ENCODE data around the gene UGP2. TPM values are rescaled to one million over a fixed set of nuclear protein-coding genes. Genes with fewer than 3 reads are reported as not detected.

UGP2 gene
- total RNA-seq, 1 experiment from 2014 or later = 76.1 TPM

DNA sequence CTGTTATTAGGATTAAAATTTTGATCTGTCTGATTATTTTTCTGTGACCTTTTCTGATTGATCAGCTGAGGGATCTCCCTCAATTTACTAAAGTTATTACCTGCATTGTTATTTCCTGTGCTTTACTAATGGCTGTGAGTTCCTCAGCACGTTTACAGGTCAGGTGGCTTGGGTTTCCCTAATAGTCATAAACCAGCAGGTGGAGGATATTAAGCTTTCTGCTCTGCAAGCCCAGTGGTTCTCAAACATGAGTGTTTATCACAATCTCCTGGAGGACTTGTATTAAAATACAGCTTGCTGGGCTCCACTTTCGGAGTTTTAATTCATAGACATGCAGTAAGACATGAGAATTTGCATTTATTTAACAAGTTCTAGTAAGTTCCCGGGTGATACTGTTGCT lies 22.4 kb upstream of the UGP2 start:
- ChIA-PET POLR2A (no interaction called here), CTCF (no interaction called here)
- no peak for DNase-seq (ENCODE audit: low read depth, low spot score)
- ATAC-seq = no peak
- no peaks in the 10 kb centered on the region for H3K9me3 ChIP-seq (ENCODE audit: control insufficient read depth, insufficient read depth, low read depth, low read length)
- in situ Hi-C loops (cut with HindIII; ENCODE audit: low pct_unique_long_range_greater_than_20kb, low sequenced_read_pairs) = no loop called here
- TF ChIP-seq, protein P1, sequence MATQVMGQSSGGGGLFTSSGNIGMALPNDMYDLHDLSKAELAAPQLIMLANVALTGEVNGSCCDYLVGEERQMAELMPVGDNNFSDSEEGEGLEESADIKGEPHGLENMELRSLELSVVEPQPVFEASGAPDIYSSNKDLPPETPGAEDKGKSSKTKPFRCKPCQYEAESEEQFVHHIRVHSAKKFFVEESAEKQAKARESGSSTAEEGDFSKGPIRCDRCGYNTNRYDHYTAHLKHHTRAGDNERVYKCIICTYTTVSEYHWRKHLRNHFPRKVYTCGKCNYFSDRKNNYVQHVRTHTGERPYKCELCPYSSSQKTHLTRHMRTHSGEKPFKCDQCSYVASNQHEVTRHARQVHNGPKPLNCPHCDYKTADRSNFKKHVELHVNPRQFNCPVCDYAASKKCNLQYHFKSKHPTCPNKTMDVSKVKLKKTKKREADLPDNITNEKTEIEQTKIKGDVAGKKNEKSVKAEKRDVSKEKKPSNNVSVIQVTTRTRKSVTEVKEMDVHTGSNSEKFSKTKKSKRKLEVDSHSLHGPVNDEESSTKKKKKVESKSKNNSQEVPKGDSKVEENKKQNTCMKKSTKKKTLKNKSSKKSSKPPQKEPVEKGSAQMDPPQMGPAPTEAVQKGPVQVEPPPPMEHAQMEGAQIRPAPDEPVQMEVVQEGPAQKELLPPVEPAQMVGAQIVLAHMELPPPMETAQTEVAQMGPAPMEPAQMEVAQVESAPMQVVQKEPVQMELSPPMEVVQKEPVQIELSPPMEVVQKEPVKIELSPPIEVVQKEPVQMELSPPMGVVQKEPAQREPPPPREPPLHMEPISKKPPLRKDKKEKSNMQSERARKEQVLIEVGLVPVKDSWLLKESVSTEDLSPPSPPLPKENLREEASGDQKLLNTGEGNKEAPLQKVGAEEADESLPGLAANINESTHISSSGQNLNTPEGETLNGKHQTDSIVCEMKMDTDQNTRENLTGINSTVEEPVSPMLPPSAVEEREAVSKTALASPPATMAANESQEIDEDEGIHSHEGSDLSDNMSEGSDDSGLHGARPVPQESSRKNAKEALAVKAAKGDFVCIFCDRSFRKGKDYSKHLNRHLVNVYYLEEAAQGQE (IDR thresholded peaks at IDR 0.05; ENCODE audit: insufficient read depth in 1 of 2, low read depth in 2 of 2, low read length in 1 of 2) = no peak
- TF ChIP-seq POLR2AphosphoS5 (IDR thresholded peaks at IDR 0.05; ENCODE audit: low read depth, low read length) (no peak), SIN3A (IDR thresholded peaks at IDR 0.05; ENCODE audit: borderline replicate concordance, insufficient read depth, low read depth, low read length) (no peak), TCF7L2 (IDR thresholded peaks at IDR 0.05; ENCODE audit: low read depth, low read length) (no peak)
- TF ChIP-seq, protein P2, sequence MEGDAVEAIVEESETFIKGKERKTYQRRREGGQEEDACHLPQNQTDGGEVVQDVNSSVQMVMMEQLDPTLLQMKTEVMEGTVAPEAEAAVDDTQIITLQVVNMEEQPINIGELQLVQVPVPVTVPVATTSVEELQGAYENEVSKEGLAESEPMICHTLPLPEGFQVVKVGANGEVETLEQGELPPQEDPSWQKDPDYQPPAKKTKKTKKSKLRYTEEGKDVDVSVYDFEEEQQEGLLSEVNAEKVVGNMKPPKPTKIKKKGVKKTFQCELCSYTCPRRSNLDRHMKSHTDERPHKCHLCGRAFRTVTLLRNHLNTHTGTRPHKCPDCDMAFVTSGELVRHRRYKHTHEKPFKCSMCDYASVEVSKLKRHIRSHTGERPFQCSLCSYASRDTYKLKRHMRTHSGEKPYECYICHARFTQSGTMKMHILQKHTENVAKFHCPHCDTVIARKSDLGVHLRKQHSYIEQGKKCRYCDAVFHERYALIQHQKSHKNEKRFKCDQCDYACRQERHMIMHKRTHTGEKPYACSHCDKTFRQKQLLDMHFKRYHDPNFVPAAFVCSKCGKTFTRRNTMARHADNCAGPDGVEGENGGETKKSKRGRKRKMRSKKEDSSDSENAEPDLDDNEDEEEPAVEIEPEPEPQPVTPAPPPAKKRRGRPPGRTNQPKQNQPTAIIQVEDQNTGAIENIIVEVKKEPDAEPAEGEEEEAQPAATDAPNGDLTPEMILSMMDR (IDR thresholded peaks at IDR 0.05) = no peak
- H3K27ac ChIP-seq (ENCODE audit: low read length) = no peak overlapping the region
- no peaks in the 10 kb centered on the region for H3K4me1 ChIP-seq (ENCODE audit: control insufficient read depth, insufficient read depth, low read length)
- no peaks in the 10 kb centered on the region for H3K36me3 ChIP-seq (ENCODE audit: control insufficient read depth, insufficient read depth, low read length)
- intact Hi-C loops (cut with micrococcal nuclease; ENCODE audit: unreplicated experiment) = no loop called here
- no TSS peak for BruUV-seq (replicated peaks)
- no peak overlapping the region for H3K4me3 ChIP-seq (ENCODE audit: low read depth in 2 of 2, low read length in 2 of 2)
- H3K27me3 ChIP-seq (ENCODE audit: control insufficient read depth, insufficient read depth, low read length) = no peaks in the 10 kb centered on the region

DNA sequence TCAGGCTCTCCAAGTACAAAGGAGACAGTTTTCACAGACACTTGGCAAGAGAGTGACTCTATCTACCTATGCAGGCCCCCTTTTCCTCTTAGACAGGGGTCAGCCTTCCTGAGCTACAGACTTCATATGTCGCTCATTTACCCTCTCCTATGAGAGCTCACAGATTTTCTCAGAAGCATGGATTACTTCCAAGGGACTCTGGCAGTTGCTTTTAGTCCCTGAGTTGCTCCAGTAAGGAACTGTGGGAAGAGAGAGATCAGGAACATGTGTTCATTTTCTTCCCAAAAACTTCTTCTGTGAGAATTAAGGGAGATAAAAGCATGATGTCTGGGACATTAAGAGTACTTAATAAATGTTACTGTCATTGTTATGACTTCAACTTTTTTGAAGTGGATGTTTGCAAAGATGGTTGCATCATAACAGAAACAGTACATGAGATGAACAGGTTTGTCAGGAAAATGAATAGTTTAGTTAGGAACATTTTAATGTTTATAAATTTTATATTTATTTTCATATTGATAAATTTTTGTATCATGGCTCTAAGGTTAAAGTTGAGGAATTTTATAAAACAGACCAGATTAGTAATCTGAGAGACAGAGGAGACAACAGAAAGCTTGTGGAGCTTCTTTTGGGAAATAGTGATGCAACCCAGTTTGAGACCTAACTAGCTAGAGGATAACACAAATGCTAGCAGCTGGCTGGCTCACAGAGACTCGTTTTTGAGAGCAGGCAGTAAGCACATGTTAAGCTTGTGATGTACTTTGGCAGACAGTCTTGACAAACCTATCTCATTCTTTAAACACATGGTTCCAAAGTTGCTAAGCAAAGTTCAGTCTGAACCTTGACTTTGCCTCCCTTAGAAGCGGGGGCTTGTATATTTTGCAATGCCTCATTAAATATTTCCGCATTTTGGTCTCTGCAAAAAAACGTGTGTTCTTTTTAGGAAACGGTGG lies 21.7 kb upstream of the UGP2 start:
- intact Hi-C loops (cut with micrococcal nuclease; ENCODE audit: unreplicated experiment) (no loop called here), in situ Hi-C loops (cut with HindIII; ENCODE audit: low pct_unique_long_range_greater_than_20kb, low sequenced_read_pairs) (no loop called here)
- TF ChIP-seq, protein P2 (IDR thresholded peaks at IDR 0.05) = no peak
- TF ChIP-seq, protein P1 (IDR thresholded peaks at IDR 0.05; ENCODE audit: insufficient read depth in 1 of 2, low read depth in 2 of 2, low read length in 1 of 2) = no peak
- no peak for TF ChIP-seq POLR2AphosphoS5 (IDR thresholded peaks at IDR 0.05; ENCODE audit: low read depth, low read length)
- TF ChIP-seq TCF7L2 (IDR thresholded peaks at IDR 0.05; ENCODE audit: low read depth, low read length) = no peak
- TF ChIP-seq SIN3A (IDR thresholded peaks at IDR 0.05; ENCODE audit: borderline replicate concordance, insufficient read depth, low read depth, low read length) = no peak
- DNase-seq (ENCODE audit: low read depth, low spot score) = no peak
- ChIA-PET CTCF (no interaction called here), POLR2A (no interaction called here)
- no TSS peak for BruUV-seq (replicated peaks)
- no peaks in the 10 kb centered on the region for H3K27me3 ChIP-seq (ENCODE audit: control insufficient read depth, insufficient read depth, low read length)
- H3K27ac ChIP-seq (ENCODE audit: low read length) = no peak overlapping the region
- ATAC-seq = no peak
- H3K4me1 ChIP-seq (ENCODE audit: control insufficient read depth, insufficient read depth, low read length) = no peaks in the 10 kb centered on the region
- H3K4me3 ChIP-seq (ENCODE audit: low read depth in 2 of 2, low read length in 2 of 2) = no peak overlapping the region
- no peaks in the 10 kb centered on the region for H3K9me3 ChIP-seq (ENCODE audit: control insufficient read depth, insufficient read depth, low read depth, low read length)
- no peaks in the 10 kb centered on the region for H3K36me3 ChIP-seq (ENCODE audit: control insufficient read depth, insufficient read depth, low read length)

Measured in Panc1 (cell line).